NT2/D1 (cell line): Measurements from ENCODE around the gene CNP.

Source experiments
- YY1 ChIP-seq: IDR thresholded peaks from 2 replicates; pipeline ENCODE4 v1.6.1; 2011; ENCODE audit not compliant: insufficient read length, insufficient read depth
- ZNF274 ChIP-seq: IDR thresholded peaks from 2 replicates; pipeline ENCODE4 v1.6.1; 2011; ENCODE audit warnings: mild to moderate bottlenecking, low read depth, low read length

DNA sequence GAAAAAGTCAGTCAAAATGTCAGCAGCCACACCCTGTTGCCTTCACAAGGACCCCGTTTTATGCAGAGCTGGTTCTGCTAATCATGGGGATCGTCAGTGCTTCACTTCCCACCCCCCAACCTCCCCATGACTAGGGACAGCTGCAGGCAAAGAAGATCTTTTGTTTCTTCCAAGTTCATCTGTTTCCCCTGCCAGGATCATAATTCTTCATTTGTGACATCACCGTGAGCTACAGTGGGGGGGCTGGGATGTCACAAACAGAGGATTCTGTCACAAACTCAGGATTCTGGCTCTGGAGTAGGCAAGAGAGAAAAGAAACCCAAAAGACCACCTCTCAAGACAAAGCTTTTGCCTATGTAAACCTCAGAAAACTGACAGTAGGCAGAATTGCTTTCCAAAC, 26.0 kb downstream of the CNP start:
- TF ChIP-seq YY1 (no peak), ZNF274 (no peak)
